Keratinocyte (primary cell): ENCODE results near the gene TMEM200A.

Source experiments
- CTCF ChIP-seq, 3 experiments: IDR thresholded peaks in 1 of 3; conservative IDR thresholded peaks in 1 of 3; optimal IDR thresholded peaks in 1 of 3; 2 replicates in 2 of 3; 3 replicates in 1 of 3; pipeline versions ENCODE3 to v1.5.1; 2011; ENCODE audit warnings: low read length in 3 of 3, mild to moderate bottlenecking in 3 of 3, moderate library complexity in 2 of 3, control low read depth in 1 of 3, inconsistent platforms in 1 of 3; ENCODE audit not compliant: insufficient read depth in 2 of 3; ENCODE audit errors: extremely low read depth in 1 of 3
- EZH2 ChIP-seq: IDR thresholded peaks from one replicate; pipeline ENCODE4 v1.6.1; 2012; ENCODE audit warnings: inconsistent platforms, mild to moderate bottlenecking, low read length, moderate library complexity

DNA sequence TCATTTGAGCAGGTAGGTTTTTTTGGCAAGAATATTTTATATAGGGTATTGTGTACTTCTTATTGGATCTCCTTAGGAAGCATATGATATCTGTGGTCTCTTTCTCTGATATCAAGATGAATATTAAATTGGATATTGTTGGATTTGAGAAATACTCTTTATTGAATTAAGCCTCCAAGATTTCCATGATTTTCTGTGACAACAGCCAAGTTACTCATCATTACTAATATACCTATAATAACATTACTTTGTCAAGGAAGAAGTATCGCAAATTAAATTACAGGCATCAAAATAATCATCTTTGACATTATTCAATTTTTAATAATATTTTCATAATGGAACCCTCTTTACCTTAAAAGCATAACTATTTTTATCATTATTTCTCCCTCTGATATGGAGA, 86.5 kb downstream of the TMEM200A start:
- TF ChIP-seq CTCF (optimal IDR thresholded peaks at IDR 0.05 in 1 of 3, IDR thresholded peaks at IDR 0.05 in 1 of 3, conservative IDR thresholded peaks at IDR 0.05 in 1 of 3; ENCODE audit: extremely low read depth in 1 of 3, insufficient read depth in 2 of 3, low read length in 3 of 3) (no peak), EZH2 (no peak)
